ENCODE measurements around the gene LMNB1. TPM values are rescaled to one million over a fixed set of nuclear protein-coding genes. Genes with fewer than 3 reads are reported as not detected.

LMNB1 gene
- total RNA-seq, 1 experiment from 2014 or later = 49.8 TPM

DNA sequence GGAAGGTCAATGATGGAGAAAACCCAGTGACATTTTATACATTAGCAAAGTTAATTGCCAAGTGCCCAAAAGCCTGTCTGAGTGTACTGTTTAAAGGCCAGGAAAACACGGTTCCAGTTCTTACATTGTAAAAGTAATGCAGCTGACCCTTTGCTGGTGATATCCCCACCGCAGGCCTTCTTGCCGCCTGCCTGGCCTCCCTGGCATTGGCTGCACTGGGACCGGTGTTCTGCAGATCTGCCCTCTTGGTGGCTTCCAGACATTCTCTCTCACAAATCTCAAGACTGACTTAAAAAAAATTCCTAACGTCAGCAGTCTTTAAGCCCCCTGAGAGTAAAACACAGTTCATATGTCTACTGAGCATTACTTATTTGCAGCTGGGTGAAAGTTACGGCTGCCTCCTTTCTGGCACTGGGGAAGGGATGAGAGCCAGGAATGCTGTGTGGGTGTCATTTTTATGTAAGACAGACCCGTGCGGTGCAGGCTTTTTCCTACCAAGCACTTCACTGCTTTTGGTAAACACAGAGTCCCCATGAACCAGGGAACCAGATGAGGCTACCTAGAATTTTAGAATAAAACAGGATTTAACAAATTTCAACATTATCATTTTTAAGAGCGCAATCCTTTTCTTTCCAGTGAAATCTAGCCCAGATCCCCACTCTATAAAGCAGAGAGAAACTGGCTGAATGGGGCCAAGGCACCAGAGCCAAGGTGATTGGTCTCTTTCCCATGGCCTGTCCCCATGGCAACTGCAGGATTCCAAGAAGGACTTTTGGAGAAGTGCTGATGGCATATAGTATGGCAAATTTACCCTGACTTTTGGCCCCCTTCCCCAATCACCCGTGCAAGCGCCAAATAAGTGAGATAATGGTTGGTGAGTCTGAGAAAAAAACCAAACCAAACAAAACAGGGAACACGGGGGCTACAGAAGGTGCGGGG, 80.8 kb downstream of the LMNB1 start:
- Histone ChIP-seq H3K9me2 (replicated peaks; ENCODE audit: insufficient read depth, low read length) (no peaks in the 10 kb centered on the region), H3K27me3 (ENCODE audit: low read length) (no peaks in the 10 kb centered on the region), H3K4me1 (ENCODE audit: low read length) (no peaks in the 10 kb centered on the region), H3K9ac (ENCODE audit: low read length) (no peak overlapping the region), H3K36me3 (ENCODE audit: insufficient read depth, low read length) (peaks cover 5% of the 10 kb centered on the region), H2AFZ (ENCODE audit: low read length) (no peak overlapping the region), H3K9me3 (ENCODE audit: low read length) (no peaks in the 10 kb centered on the region), H3K4me3 (ENCODE audit: low read length) (no peak overlapping the region), H3K4me2 (ENCODE audit: low read depth, low read length, poor library complexity, severe bottlenecking) (no peak overlapping the region), H4K20me1 (ENCODE audit: insufficient read depth, low read depth, low read length) (no peaks in the 10 kb centered on the region), H3K79me2 (ENCODE audit: low read length) (0 out of 2 replicates have a peak, but pooled peaks cover 6% of the 10 kb centered on the region), H3K27ac (ENCODE audit: low read length) (no peak overlapping the region)
- DNase-seq = no peak

DNA sequence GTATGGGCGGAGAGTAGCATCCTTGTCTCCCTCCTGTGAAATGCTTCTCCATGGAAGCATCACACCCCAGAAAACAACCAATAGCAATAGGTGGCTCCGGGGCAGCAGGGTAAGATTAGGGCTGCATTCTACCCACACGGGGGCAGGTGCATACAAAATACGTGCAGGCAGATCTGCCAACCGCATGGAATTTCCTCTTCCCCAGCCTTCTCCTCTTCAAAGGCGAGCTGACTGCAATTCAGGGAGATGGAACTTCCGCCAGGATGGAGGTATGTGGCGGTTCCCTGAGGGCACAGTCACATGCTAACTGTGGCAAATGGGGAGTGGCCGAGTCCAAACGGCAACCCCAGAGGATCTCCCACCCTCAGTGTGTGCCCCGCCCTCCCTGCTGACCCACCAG, 81.5 kb downstream of the LMNB1 start:
- DNase-seq = no peak
- Histone ChIP-seq H3K9me2 (replicated peaks; ENCODE audit: insufficient read depth, low read length) (no peaks in the 10 kb centered on the region), H3K27me3 (ENCODE audit: low read length) (no peaks in the 10 kb centered on the region), H4K20me1 (ENCODE audit: insufficient read depth, low read depth, low read length) (no peaks in the 10 kb centered on the region), H3K4me2 (ENCODE audit: low read depth, low read length, poor library complexity, severe bottlenecking) (no peak overlapping the region), H3K4me3 (ENCODE audit: low read length) (no peak overlapping the region), H3K36me3 (ENCODE audit: insufficient read depth, low read length) (peaks cover 10% of the 10 kb centered on the region), H3K4me1 (ENCODE audit: low read length) (no peaks in the 10 kb centered on the region), H3K9me3 (ENCODE audit: low read length) (no peaks in the 10 kb centered on the region), H3K27ac (ENCODE audit: low read length) (no peak overlapping the region), H3K9ac (ENCODE audit: low read length) (no peak overlapping the region), H3K79me2 (ENCODE audit: low read length) (0 out of 2 replicates have a peak, but pooled peaks cover 6% of the 10 kb centered on the region), H2AFZ (ENCODE audit: low read length) (no peak overlapping the region)

DNA sequence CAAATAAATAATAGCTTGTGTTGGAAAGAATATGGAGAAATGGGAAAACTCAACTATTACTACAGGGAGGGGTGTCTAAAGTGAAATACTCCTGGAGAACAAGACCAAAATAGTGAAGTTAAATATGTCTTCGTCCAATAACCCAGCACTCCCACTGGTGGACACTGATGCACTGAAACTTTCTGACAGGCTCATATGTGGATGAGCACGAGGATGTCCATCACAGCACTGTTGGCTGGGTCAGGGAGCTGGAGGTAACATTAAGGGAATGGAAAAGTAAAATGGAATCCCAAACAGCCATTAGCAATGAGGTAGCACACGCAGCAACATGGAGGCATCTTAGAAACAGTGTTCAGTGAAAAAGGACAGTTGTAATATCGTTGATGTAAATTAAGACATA, 86.5 kb downstream of the LMNB1 start:
- Histone ChIP-seq H3K4me2 (ENCODE audit: low read depth, low read length, poor library complexity, severe bottlenecking) (no peak overlapping the region), H3K4me3 (ENCODE audit: low read length) (no peak overlapping the region), H3K9ac (ENCODE audit: low read length) (no peak overlapping the region), H3K79me2 (ENCODE audit: low read length) (no peaks in the 10 kb centered on the region), H3K9me2 (replicated peaks; ENCODE audit: insufficient read depth, low read length) (no peaks in the 10 kb centered on the region), H3K9me3 (ENCODE audit: low read length) (no peaks in the 10 kb centered on the region), H3K27me3 (ENCODE audit: low read length) (no peaks in the 10 kb centered on the region), H2AFZ (ENCODE audit: low read length) (no peak overlapping the region), H4K20me1 (ENCODE audit: insufficient read depth, low read depth, low read length) (no peaks in the 10 kb centered on the region), H3K27ac (ENCODE audit: low read length) (no peak overlapping the region), H3K4me1 (ENCODE audit: low read length) (no peaks in the 10 kb centered on the region), H3K36me3 (ENCODE audit: insufficient read depth, low read length) (peaks cover 16% of the 10 kb centered on the region; the same call in 1 of the 2 replicates)
- no peak for DNase-seq

DNA sequence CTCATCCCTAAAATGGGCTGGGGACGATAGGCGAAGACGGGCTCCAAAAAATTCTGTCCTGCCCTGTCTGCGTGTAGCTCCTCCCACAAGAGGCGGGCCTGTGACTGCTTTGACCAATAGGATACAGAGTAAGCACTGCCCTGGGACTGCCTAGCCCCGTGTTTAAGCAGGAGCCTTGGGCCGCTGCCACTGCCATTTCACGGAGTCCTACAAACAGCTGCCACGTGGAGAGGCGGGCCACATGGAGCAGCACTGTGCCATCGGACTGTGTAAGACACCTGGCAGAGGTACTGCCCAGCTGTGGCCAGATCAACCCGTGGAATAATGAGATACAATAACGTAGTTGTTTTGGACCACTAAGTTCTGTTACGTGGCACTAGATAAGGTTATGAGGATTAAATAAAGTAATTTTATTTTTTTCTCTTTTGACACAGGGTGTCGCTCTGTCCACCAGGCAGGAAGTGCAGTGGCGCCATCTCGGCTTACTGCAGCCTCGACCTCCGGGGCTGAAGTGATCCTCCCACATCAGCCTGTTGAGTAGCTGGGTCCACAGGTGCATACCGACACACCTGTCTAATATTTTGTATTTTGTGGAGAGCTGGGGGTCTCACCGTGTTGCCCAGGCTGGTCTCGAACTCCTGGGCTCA, 87.2 kb downstream of the LMNB1 start:
- Histone ChIP-seq H2AFZ (ENCODE audit: low read length) (no peak overlapping the region), H3K27ac (ENCODE audit: low read length) (no peak overlapping the region), H3K9me2 (replicated peaks; ENCODE audit: insufficient read depth, low read length) (no peaks in the 10 kb centered on the region), H3K4me1 (ENCODE audit: low read length) (no peaks in the 10 kb centered on the region), H3K4me2 (ENCODE audit: low read depth, low read length, poor library complexity, severe bottlenecking) (no peak overlapping the region), H3K9ac (ENCODE audit: low read length) (no peak overlapping the region), H3K27me3 (ENCODE audit: low read length) (no peaks in the 10 kb centered on the region), H3K79me2 (ENCODE audit: low read length) (no peaks in the 10 kb centered on the region), H3K36me3 (ENCODE audit: insufficient read depth, low read length) (peaks cover 16% of the 10 kb centered on the region; the same call in 1 of the 2 replicates), H4K20me1 (ENCODE audit: insufficient read depth, low read depth, low read length) (no peaks in the 10 kb centered on the region), H3K9me3 (ENCODE audit: low read length) (no peaks in the 10 kb centered on the region), H3K4me3 (ENCODE audit: low read length) (no peak overlapping the region)
- DNase-seq = no peak

DNA sequence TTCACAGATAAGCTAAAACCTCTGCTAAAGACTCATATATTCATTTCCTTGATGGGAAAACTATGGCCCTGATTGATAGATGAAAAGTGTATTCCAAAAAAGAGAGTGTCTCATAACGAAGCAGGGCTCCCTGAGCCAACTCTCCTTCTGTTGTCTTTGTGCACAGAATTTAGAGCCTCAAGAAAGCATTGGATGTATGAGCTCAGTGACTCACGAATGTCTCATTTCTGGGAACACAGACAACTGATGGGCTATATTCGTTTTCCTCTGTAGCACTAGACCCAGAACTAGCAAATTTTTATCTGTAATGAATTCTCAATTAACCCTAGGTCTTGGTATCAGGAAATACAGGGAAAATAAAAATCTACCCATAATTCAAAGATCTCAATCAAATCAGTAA, 88.4 kb downstream of the LMNB1 start:
- no peaks in the 10 kb centered on the region for H3K9me3 ChIP-seq (ENCODE audit: low read length)
- no peak overlapping the region for H2AFZ ChIP-seq (ENCODE audit: low read length)
- no peaks in the 10 kb centered on the region for H4K20me1 ChIP-seq (ENCODE audit: insufficient read depth, low read depth, low read length)
- DNase-seq = no peak
- H3K79me2 ChIP-seq (ENCODE audit: low read length) = no peaks in the 10 kb centered on the region
- no peak overlapping the region for H3K9ac ChIP-seq (ENCODE audit: low read length)
- no peaks in the 10 kb centered on the region for H3K27me3 ChIP-seq (ENCODE audit: low read length)
- H3K27ac ChIP-seq (ENCODE audit: low read length) = no peak overlapping the region
- no peaks in the 10 kb centered on the region for H3K9me2 ChIP-seq (replicated peaks; ENCODE audit: insufficient read depth, low read length)
- H3K4me3 ChIP-seq (ENCODE audit: low read length) = no peak overlapping the region
- peaks cover 16% of the 10 kb centered on the region; the same call in 1 of the 2 replicates for H3K36me3 ChIP-seq (ENCODE audit: insufficient read depth, low read length)
- H3K4me2 ChIP-seq (ENCODE audit: low read depth, low read length, poor library complexity, severe bottlenecking) = no peak overlapping the region
- H3K4me1 ChIP-seq (ENCODE audit: low read length) = no peaks in the 10 kb centered on the region

DNA sequence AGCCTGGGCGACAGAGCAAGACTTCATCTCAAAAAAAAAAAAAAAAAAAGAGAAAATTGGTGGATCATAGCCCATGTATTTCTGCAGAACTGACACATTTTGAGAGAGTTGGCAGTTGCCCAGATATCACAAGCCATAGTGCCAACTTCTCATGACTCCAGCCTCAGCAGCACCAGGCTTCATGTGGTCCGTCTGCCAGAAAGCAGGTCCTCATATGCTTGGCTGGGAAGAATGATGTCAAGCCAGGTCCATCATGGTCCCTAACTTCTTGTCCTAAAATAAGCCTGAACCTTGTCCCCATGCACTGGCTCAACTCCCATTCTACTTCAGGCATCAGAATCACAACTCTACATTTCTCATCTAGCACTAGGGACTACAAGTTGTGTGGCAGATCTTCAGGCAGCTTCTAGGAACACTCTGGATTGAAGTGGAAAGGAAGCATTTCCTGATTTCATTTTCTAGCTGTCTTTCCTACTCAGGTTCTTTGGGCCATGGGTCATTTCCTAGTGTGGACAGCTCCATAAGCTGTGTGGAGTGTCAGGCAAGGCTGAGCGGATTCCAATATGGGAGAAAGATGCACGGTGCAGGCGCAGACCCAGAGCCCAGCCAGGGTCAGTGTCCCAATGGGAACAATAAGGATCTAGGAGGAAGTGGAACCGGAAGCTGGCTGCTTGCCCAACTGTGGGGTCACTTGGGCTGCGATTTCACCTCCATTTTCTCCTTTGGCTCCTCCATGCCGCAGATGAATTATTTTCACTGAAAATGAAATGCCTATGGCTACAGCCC, 90.1 kb downstream of the LMNB1 start:
- Histone ChIP-seq H3K9me3 (ENCODE audit: low read length) (no peaks in the 10 kb centered on the region), H3K4me1 (ENCODE audit: low read length) (no peaks in the 10 kb centered on the region), H3K27me3 (ENCODE audit: low read length) (no peaks in the 10 kb centered on the region), H3K79me2 (ENCODE audit: low read length) (no peaks in the 10 kb centered on the region), H3K36me3 (ENCODE audit: insufficient read depth, low read length) (peaks cover 16% of the 10 kb centered on the region; the same call in 1 of the 2 replicates), H3K9ac (ENCODE audit: low read length) (no peak overlapping the region), H3K4me2 (ENCODE audit: low read depth, low read length, poor library complexity, severe bottlenecking) (no peak overlapping the region), H4K20me1 (ENCODE audit: insufficient read depth, low read depth, low read length) (no peaks in the 10 kb centered on the region), H3K4me3 (ENCODE audit: low read length) (no peak overlapping the region), H3K9me2 (replicated peaks; ENCODE audit: insufficient read depth, low read length) (no peaks in the 10 kb centered on the region), H3K27ac (ENCODE audit: low read length) (no peak overlapping the region), H2AFZ (ENCODE audit: low read length) (no peak overlapping the region)
- DNase-seq = no peak

DNA sequence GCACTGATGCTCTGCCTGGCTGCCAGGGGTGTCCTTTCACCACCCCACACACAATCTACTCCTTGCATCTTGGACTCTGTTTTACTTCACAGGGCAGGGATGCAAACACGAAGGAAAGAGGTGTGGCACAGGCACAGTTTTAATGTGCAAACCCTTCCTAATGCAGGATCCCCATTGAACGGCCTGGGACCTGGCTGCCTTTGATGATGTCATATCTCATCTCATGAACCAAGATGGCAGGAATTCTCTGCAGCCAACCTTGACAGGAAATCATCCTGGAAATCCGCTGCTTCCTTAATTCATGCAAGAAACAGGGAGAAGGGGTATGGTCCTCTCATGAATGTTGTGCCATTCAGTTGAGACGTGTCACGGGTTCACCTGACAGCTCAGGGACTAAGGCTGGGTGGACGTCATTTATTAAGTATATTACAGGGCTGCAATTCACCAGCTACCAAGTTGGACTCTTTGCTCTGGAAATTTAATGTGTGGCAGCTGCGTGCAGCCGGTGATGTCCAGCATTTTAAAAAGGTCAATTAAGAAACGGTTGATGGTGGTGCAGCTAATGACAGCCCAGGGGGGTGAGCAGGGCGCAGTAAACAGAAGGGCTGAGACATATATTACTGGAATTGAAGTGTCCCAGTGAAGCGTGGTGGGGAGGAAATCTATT, 91.5 kb downstream of the LMNB1 start:
- DNase-seq = no peak

More for the DNA sequence above, 91.5 kb downstream of the LMNB1 start:
- no peaks in the 10 kb centered on the region for H3K9me2 ChIP-seq (replicated peaks; ENCODE audit: insufficient read depth, low read length)
- no peak overlapping the region for H3K4me2 ChIP-seq (ENCODE audit: low read depth, low read length, poor library complexity, severe bottlenecking)
- H3K79me2 ChIP-seq (ENCODE audit: low read length) = no peaks in the 10 kb centered on the region
- no peaks in the 10 kb centered on the region for H3K9me3 ChIP-seq (ENCODE audit: low read length)
- no peak overlapping the region for H2AFZ ChIP-seq (ENCODE audit: low read length)
- no peak overlapping the region for H3K27ac ChIP-seq (ENCODE audit: low read length)
- H3K4me3 ChIP-seq (ENCODE audit: low read length) = no peak overlapping the region
- H4K20me1 ChIP-seq (ENCODE audit: insufficient read depth, low read depth, low read length) = no peaks in the 10 kb centered on the region
- H3K36me3 ChIP-seq (ENCODE audit: insufficient read depth, low read length) = peaks cover 11% of the 10 kb centered on the region; the same call in 1 of the 2 replicates
- peaks cover 6% of the 10 kb centered on the region for H3K4me1 ChIP-seq (ENCODE audit: low read length)
- no peak overlapping the region for H3K9ac ChIP-seq (ENCODE audit: low read length)
- H3K27me3 ChIP-seq (ENCODE audit: low read length) = no peaks in the 10 kb centered on the region

All from Karpas-422 (cell line).